Endothelial cell of umbilical vein (primary cell): Measurements from ENCODE around the gene ATP5PD. TPM values are rescaled to one million over a fixed set of nuclear protein-coding genes. Genes with fewer than 3 reads are reported as not detected.

Source experiments
- BruUV-seq: library from RNA; stranded (reverse); fragments of 400-500 nt; replicated peaks from 2 replicates; lab custom pipeline; 2021; lab: Mats Ljungman, UMichigan
- CTCF ChIA-PET: fragments of 300-600, 350-600 bp; sonication (Branson Sonifier 250); formaldehyde crosslinking; loops from one replicate; lab custom pipeline; 2021; ENCODE audit warnings: antibody characterized with exemption, inconsistent platforms; lab: Charles Lee
- POLR2A ChIA-PET: fragments of 300-600, 350-600 bp; sonication (Branson Sonifier 250); formaldehyde crosslinking; loops from one replicate; lab custom pipeline; 2021; ENCODE audit warnings: antibody characterized with exemption, inconsistent platforms; lab: Charles Lee
- DNase-seq: peaks from one replicate; pipeline ENCODE4 v3.0.0-alpha.2; 2011; ENCODE audit warnings: low read depth, low spot score
- FAIRE-seq: peaks from 2 replicates; lab custom pipeline; 2011; peaks lifted over from hg19 to GRCh38; lab: Jason Lieb, UNC
- H2AFZ ChIP-seq: 2 replicates; pipeline ENCODE4 v1.6.0; 2012; ENCODE audit warnings: low read depth, low read length, control low read depth, inconsistent platforms
- H3K27ac ChIP-seq: 2 replicates; pipeline ENCODE4 v1.5.1; 2011; ENCODE audit warnings: low read depth, mild to moderate bottlenecking, control low read depth, low read length, moderate library complexity; ENCODE audit not compliant: insufficient read depth
- H3K27me3 ChIP-seq, 2 experiments: 2 replicates each; pipeline versions ENCODE4 v1.6.0 to v1.6.1; 2011; ENCODE audit warnings: low read length in 2 of 2, mixed read lengths in 1 of 2; ENCODE audit not compliant: control insufficient read depth in 2 of 2, insufficient read depth in 2 of 2
- H3K36me3 ChIP-seq, 2 experiments: 2 replicates in 1 of 2; 3 replicates in 1 of 2; pipeline ENCODE4 v1.5.1; 2011; ENCODE audit warnings: low read length in 2 of 2, mild to moderate bottlenecking in 1 of 2, moderate library complexity in 1 of 2; ENCODE audit not compliant: control insufficient read depth in 2 of 2, insufficient read depth in 2 of 2; ENCODE audit errors: extremely low read depth in 1 of 2
- H3K4me1 ChIP-seq: 3 replicates; pipeline ENCODE4 v1.5.1; 2011; ENCODE audit warnings: mild to moderate bottlenecking, low read length; ENCODE audit not compliant: control insufficient read depth, insufficient read depth; ENCODE audit errors: extremely low read depth
- H3K4me2 ChIP-seq: 2 replicates; pipeline ENCODE4 v1.6.1; 2011; ENCODE audit warnings: low read length, control low read depth, mixed read lengths; ENCODE audit not compliant: insufficient read depth
- H3K4me3 ChIP-seq, 3 experiments: fragments of 200-600 bp in 1 of 3; sonication (generic), shearing (Covaris generic) in 1 of 3; replicated peaks in 1 of 3; 2 replicates each; pipeline ENCODE4 v1.5.1; 2011 to 2016; ENCODE audit warnings: control low read depth in 3 of 3, low read length in 3 of 3, mild to moderate bottlenecking in 2 of 3, inconsistent platforms in 1 of 3, low read depth in 1 of 3, moderate library complexity in 1 of 3; ENCODE audit not compliant: insufficient read depth in 1 of 3
- H3K79me2 ChIP-seq: 2 replicates; pipeline ENCODE4 v1.6.0; 2012; ENCODE audit warnings: low read length, inconsistent platforms; ENCODE audit not compliant: control insufficient read depth, insufficient read depth
- H3K9ac ChIP-seq: replicated peaks from 2 replicates; pipeline ENCODE3; 2011; ENCODE audit warnings: low read length, control low read depth; ENCODE audit not compliant: insufficient read depth; ENCODE audit errors: extremely low read depth
- H3K9me1 ChIP-seq: replicated peaks from 3 replicates; pipeline ENCODE4 v1.6.0; 2011; ENCODE audit warnings: mild to moderate bottlenecking, low read length; ENCODE audit not compliant: control insufficient read depth, insufficient read depth; ENCODE audit errors: extremely low read depth
- H3K9me3 ChIP-seq: replicated peaks from 2 replicates; pipeline ENCODE4 v1.5.1; 2012; ENCODE audit warnings: low read length, inconsistent platforms; ENCODE audit not compliant: control insufficient read depth, insufficient read depth
- H4K20me1 ChIP-seq: replicated peaks from 2 replicates; pipeline ENCODE3; 2011; ENCODE audit warnings: mild to moderate bottlenecking, low read length; ENCODE audit not compliant: control insufficient read depth, insufficient read depth; ENCODE audit errors: extremely low read depth
- EZH2 ChIP-seq: IDR thresholded peaks from 2 replicates; pipeline ENCODE4 v1.6.1; 2012; ENCODE audit warnings: borderline replicate concordance, low read depth, mild to moderate bottlenecking, moderate library complexity, low read length, inconsistent platforms; ENCODE audit not compliant: severe bottlenecking
- FOS ChIP-seq: IDR thresholded peaks from 2 replicates; pipeline ENCODE4 v1.6.1; 2011; ENCODE audit warnings: mild to moderate bottlenecking, low read length, moderate library complexity, borderline replicate concordance; ENCODE audit not compliant: insufficient read depth
- JUN ChIP-seq: IDR thresholded peaks from 2 replicates; pipeline ENCODE4 v1.6.1; 2011; ENCODE audit warnings: borderline replicate concordance, low read depth; ENCODE audit not compliant: insufficient read length, insufficient read depth
- POLR2A ChIP-seq: IDR thresholded peaks from 2 replicates; pipeline ENCODE4 v1.6.1; 2012; ENCODE audit warnings: low read depth, mild to moderate bottlenecking, control low read depth, low read length
- POLR2AphosphoS5 ChIP-seq: IDR thresholded peaks from 2 replicates; pipeline ENCODE4 v1.6.1; 2012; ENCODE audit warnings: low read depth, mild to moderate bottlenecking, control low read depth, low read length, moderate library complexity; ENCODE audit not compliant: insufficient read depth
- dilution Hi-C: fragments of 300-500 bp; cut with MboI; formaldehyde crosslinking; loops from one replicate; pipeline ENCODE4 v1.15.0; 2019; ENCODE audit warnings: low sequenced_read_pairs; ENCODE audit not compliant: extremely low pct_ligation_motif_present
- intact Hi-C: fragments of 100-400 bp; cut with micrococcal nuclease; formaldehyde crosslinking; loops from one replicate; pipeline ENCODE4 v1.10.0; 2022
- polyA plus RNA-seq, 4 experiments: library from polyadenylated mRNA; depleted of rRNA in 3 of 4; stranded (reverse) in 3 of 4; unstranded in 1 of 4; fragments of >200 nt; gene quantifications; 2 replicates each; pipeline versions ENCODE4 v1.2.1 to v1.2.3, GENCODE V29; 2011 to 2012; ENCODE audit warnings: missing spikeins in 1 of 4
- total RNA-seq: library from RNA; stranded (reverse); gene quantifications from 2 replicates; pipeline ENCODE4 v1.2.3, GENCODE V29; 2021
- TF ChIP-seq, protein P1 (sequence below): IDR thresholded peaks from 2 replicates; pipeline ENCODE4 v1.6.1; 2011; ENCODE audit not compliant: insufficient read depth, insufficient read length

Gene ATP5PD
- total and polyA plus RNA-seq, 2 donors (not counting 3 experiments of a cell fraction or from before 2014, with no cell fraction given) = 182 to 200 TPM

DNA sequence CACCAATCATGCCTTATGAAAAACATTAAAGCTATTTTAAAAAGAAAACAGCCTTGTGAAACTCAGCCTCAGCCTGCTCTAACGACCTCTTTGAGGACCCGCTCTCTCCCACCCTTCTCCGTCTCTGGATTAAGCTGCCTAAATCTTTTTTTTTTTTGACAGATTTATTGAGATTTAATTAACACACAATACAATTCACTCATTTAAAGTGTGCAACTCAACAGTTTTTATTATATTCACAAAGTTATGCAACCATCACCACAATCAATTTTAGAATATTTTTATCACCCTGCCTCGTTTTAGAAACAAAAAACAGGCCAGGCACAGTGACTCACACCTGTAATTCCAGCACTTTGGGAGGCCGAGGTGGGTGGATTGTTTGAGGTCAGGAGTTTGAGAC is 50.9 kb downstream of the ATP5PD start:
- no peak overlapping the region for H2AFZ ChIP-seq
- dilution Hi-C loops = no loop called here

DNA sequence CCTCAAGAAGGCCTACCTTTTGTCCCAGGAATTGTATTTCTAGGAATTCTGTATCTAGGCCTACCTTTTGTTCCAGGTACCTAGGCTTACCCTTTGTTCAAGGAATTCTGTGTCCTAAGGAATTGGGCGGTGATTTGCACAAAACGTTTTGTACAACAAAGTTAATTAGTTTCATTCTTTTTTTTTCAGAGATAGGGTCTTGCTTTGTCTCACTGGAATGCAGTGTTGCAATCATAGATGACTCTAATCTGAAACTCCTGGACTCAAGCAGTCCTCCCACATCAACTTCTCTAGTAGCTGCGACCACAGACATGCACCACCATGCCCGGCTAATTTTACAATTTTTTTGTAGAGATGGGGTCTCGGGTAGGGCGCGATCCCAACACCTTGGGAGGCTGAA is 52.3 kb downstream of the ATP5PD start:
- no peaks in the 10 kb centered on the region for H3K9me3 ChIP-seq
- POLR2A ChIA-PET = no interaction called here
- H4K20me1 ChIP-seq = no peaks in the 10 kb centered on the region
- H3K79me2 ChIP-seq = peaks cover 15% of the 10 kb centered on the region
- FAIRE-seq (no peak), DNase-seq (no peak)
- H3K9ac ChIP-seq = no peak overlapping the region
- intact Hi-C loops (no loop called here), dilution Hi-C loops (no loop called here)
- TF ChIP-seq EZH2 (no peak), POLR2AphosphoS5 (no peak), POLR2A (no peak), FOS (no peak), JUN (no peak)
- TF ChIP-seq, protein P1, sequence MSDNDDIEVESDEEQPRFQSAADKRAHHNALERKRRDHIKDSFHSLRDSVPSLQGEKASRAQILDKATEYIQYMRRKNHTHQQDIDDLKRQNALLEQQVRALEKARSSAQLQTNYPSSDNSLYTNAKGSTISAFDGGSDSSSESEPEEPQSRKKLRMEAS = no peak
- no peaks in the 10 kb centered on the region for H3K9me1 ChIP-seq
- H3K36me3 ChIP-seq = peaks cover 0 to 1% of the 10 kb centered on the region in 2 experiments
- CTCF ChIA-PET = interaction anchor here (1.7 to 2.0 kb wide), 2 partner anchors 18 to 33 kb away, joined by 5 to 13 read pairs; partner anchors contain the start of gene MRPL58
- H3K4me3 ChIP-seq = no peak overlapping the region
- no peak overlapping the region for H3K4me2 ChIP-seq
- no TSS peak for BruUV-seq
- H3K4me1 ChIP-seq = no peaks in the 10 kb centered on the region
- H3K27me3 ChIP-seq = no peaks in the 10 kb centered on the region
- H2AFZ ChIP-seq = no peak overlapping the region
- H3K27ac ChIP-seq = no peak overlapping the region

More for the DNA sequence above, 50.9 kb downstream of the ATP5PD start:
- ChIA-PET POLR2A (no interaction called here), CTCF (interaction anchor here (0.9 to 1.0 kb wide), 2 partner anchors 9 to 260 kb away, joined by 3 read pairs; no protein-coding TSS in a partner anchor)
- intact Hi-C loops = no loop called here
- H3K4me2 ChIP-seq = no peak overlapping the region
- FAIRE-seq (no peak), DNase-seq (no peak)
- no peak overlapping the region for H3K4me3 ChIP-seq
- TF ChIP-seq POLR2AphosphoS5 = no peak
- no peak overlapping the region for H3K27ac ChIP-seq
- H3K79me2 ChIP-seq = peaks cover 5% of the 10 kb centered on the region
- H4K20me1 ChIP-seq = no peaks in the 10 kb centered on the region
- BruUV-seq = no TSS peak
- no peaks in the 10 kb centered on the region for H3K27me3 ChIP-seq
- no peaks in the 10 kb centered on the region for H3K4me1 ChIP-seq
- H3K9me3 ChIP-seq = no peaks in the 10 kb centered on the region
- peaks cover 0 to 4% of the 10 kb centered on the region in 2 experiments for H3K36me3 ChIP-seq
- no peak overlapping the region for H3K9ac ChIP-seq
- no peaks in the 10 kb centered on the region for H3K9me1 ChIP-seq
